ENCODE data around the gene TMUB1.

GRCh38 chr7:151103973-151104372 is 20.7 kb upstream of the TMUB1 start:
- TF ChIP-seq POLR2A (IDR thresholded peaks at IDR 0.05), result no peak
- no peak for TF ChIP-seq CTCF (IDR thresholded peaks at IDR 0.05)

Measured in lower leg skin (tissue), 3 donors.